ENCODE measurements around the gene PRPF6.

GRCh38 chr20:64075556-64075955 lies 94.6 kb downstream of the PRPF6 start:
- TF ChIP-seq CTCF (IDR thresholded peaks at IDR 0.05) (no peak), EZH2 (IDR thresholded peaks at IDR 0.05; ENCODE audit: borderline replicate concordance, insufficient read depth, low read depth, low read length, poor library complexity, severe bottlenecking) (no peak)
